GM21390 (cell line): ENCODE data around the gene LRP1B.
A peak's percentile ranks its signal among the peaks of the same experiment; 100 is the strongest.

Experiments used
- ATAC-seq: cut with Tn5 transposase; IDR thresholded peaks from one replicate; pipeline ENCODE4 v1.9.1; 2021; ENCODE audit not compliant: unreplicated experiment

LRP1B gene

GRCh38 chr2:141959941-141960340 lies 170.9 kb downstream of the LRP1B start:
- ATAC-seq: no peak

GRCh38 chr2:141959016-141959415 lies 171.8 kb downstream of the LRP1B start:
- no peak for ATAC-seq

GRCh38 chr2:141957827-141958450 lies 172.9 kb downstream of the LRP1B start:
- ATAC-seq: no peak

GRCh38 chr2:141957321-141957720 lies 173.5 kb downstream of the LRP1B start:
- no peak for ATAC-seq

GRCh38 chr2:141947396-141948114 lies 183.3 kb downstream of the LRP1B start:
- ATAC-seq: no peak

- ATAC-seq: no peak
Observed at GRCh38 chr2:141946016-141946415, 184.8 kb downstream of the LRP1B start.

GRCh38 chr2:141943918-141944317 lies 186.9 kb downstream of the LRP1B start:
- no peak for ATAC-seq

GRCh38 chr2:141942006-141942789 lies 188.6 kb downstream of the LRP1B start:
- no peak for ATAC-seq

GRCh38 chr2:141941210-141941714 lies 189.6 kb downstream of the LRP1B start:
- ATAC-seq: no peak

GRCh38 chr2:141940709-141941108 lies 190.1 kb downstream of the LRP1B start:
- ATAC-seq: no peak

GRCh38 chr2:141933226-141933625 lies 197.6 kb downstream of the LRP1B start:
- ATAC-seq: no peak

GRCh38 chr2:141932261-141932660 lies 198.6 kb downstream of the LRP1B start:
- ATAC-seq: no peak

- no peak for ATAC-seq
Observed at GRCh38 chr2:141931797-141932196, 199.0 kb downstream of the LRP1B start.

GRCh38 chr2:141930803-141931202 lies 200.0 kb downstream of the LRP1B start:
- no peak for ATAC-seq

- ATAC-seq: no peak
Observed at GRCh38 chr2:141929331-141930252, 201.2 kb downstream of the LRP1B start.

GRCh38 chr2:141928476-141928875 lies 202.3 kb downstream of the LRP1B start:
- ATAC-seq: no peak

GRCh38 chr2:141927536-141927935 lies 203.3 kb downstream of the LRP1B start:
- no peak for ATAC-seq

- no peak for ATAC-seq
Observed at GRCh38 chr2:141925511-141925910, 205.3 kb downstream of the LRP1B start.

- no peak for ATAC-seq
Observed at GRCh38 chr2:141923657-141924056, 207.2 kb downstream of the LRP1B start.

- ATAC-seq: peak; percentile 90
Observed at GRCh38 chr2:141911485-141912066, 219.2 kb downstream of the LRP1B start.
